Loucy (cell line): ENCODE data around the gene ROM1.
"Not testable (repeated sequence)": the region's sequence is repeated elsewhere in the genome, so short reads cannot be mapped to it uniquely, and the experiment has no call there.

ENCODE experiments used
- H2AFZ ChIP-seq: fragments of 200-600 bp; sonication (generic); 2 replicates; pipeline ENCODE4 v1.6.0; 2016; ENCODE audit warnings: antibody characterized with exemption, mild to moderate bottlenecking, low read length, moderate library complexity
- H3F3A ChIP-seq: fragments of 200-600 bp; 2 replicates; pipeline ENCODE4 v1.6.0; 2016; ENCODE audit warnings: antibody characterized with exemption, low read depth, mild to moderate bottlenecking
- H3K27me3 ChIP-seq: fragments of 200-600 bp; sonication (generic); 2 replicates; pipeline ENCODE4 v1.6.1; 2014; ENCODE audit warnings: low read length, mild to moderate bottlenecking; ENCODE audit not compliant: insufficient read depth, poor library complexity, severe bottlenecking
- H3K36me3 ChIP-seq: fragments of 200-600 bp; sonication (generic); 2 replicates; pipeline ENCODE4 v1.6.1; 2016; ENCODE audit warnings: low read length; ENCODE audit not compliant: insufficient read depth
- H3K4me1 ChIP-seq: fragments of 200-600 bp; sonication (generic); 2 replicates; pipeline ENCODE4 v1.5.1; 2014; ENCODE audit warnings: low read length, mild to moderate bottlenecking; ENCODE audit not compliant: insufficient read depth, poor library complexity, severe bottlenecking
- H3K4me2 ChIP-seq: fragments of 200-600 bp; sonication (generic); 2 replicates; pipeline ENCODE4 v1.6.0; 2014; ENCODE audit warnings: antibody characterized with exemption, low read length, low read depth, mild to moderate bottlenecking; ENCODE audit not compliant: poor library complexity, severe bottlenecking
- H3K4me3 ChIP-seq: fragments of 200-600 bp; sonication (generic); 2 replicates; pipeline ENCODE4 v1.5.1; 2014; ENCODE audit warnings: low read length, mild to moderate bottlenecking, mixed read lengths; ENCODE audit not compliant: poor library complexity, severe bottlenecking
- H3K79me2 ChIP-seq: fragments of 200-600 bp; sonication (generic); 2 replicates; pipeline ENCODE4 v1.6.1; 2014; ENCODE audit warnings: low read length; ENCODE audit not compliant: insufficient read depth
- H3K9ac ChIP-seq: fragments of 200-600 bp; sonication (generic); 2 replicates; pipeline ENCODE4 v1.6.0; 2014; ENCODE audit warnings: mild to moderate bottlenecking, low read depth, low read length, moderate library complexity; ENCODE audit not compliant: poor library complexity, severe bottlenecking
- H3K9me2 ChIP-seq: fragments of 200-600 bp; sonication (generic); replicated peaks from 2 replicates; pipeline ENCODE4 v1.6.1; 2016; ENCODE audit warnings: low read depth, low read length, mixed read lengths
- H3K9me3 ChIP-seq: fragments of 200-600 bp; sonication (generic); 2 replicates; pipeline ENCODE4 v1.6.1; 2014; ENCODE audit warnings: mild to moderate bottlenecking, antibody characterized with exemption, low read length, low read depth; ENCODE audit not compliant: insufficient read depth
- H4K20me1 ChIP-seq: fragments of 200-600 bp; sonication (generic); 2 replicates; pipeline ENCODE4 v1.6.0; 2014; ENCODE audit warnings: antibody characterized with exemption, low read length, mild to moderate bottlenecking; ENCODE audit not compliant: insufficient read depth, poor library complexity, severe bottlenecking
- CTCF ChIP-seq: fragments of 200-600 bp; sonication (generic); conservative IDR thresholded peaks from 2 replicates; pipeline ENCODE4 v1.5.1; 2014; ENCODE audit warnings: mild to moderate bottlenecking, antibody characterized with exemption, low read length
- EZH2phosphoT487 ChIP-seq: fragments of 200-600 bp; IDR thresholded peaks from 2 replicates; pipeline ENCODE4 v1.6.1; 2018; ENCODE audit warnings: antibody characterized with exemption, mild to moderate bottlenecking, moderate library complexity, borderline replicate concordance

The ROM1 gene

GRCh38 chr11:62567018-62567633, 45.9 kb upstream of the ROM1 start:
- Histone ChIP-seq H2AFZ (no peak overlapping the region), H3K79me2 (peaks cover 84% of the 10 kb centered on the region), H4K20me1 (peaks cover 76% of the 10 kb centered on the region), H3K4me1 (peaks cover 50% of the 10 kb centered on the region), H3K27me3 (no peaks in the 10 kb centered on the region), H3K9ac (peak overlapping the region; percentile 40), H3K4me3 (no peak overlapping the region), H3K9me2 (no peaks in the 10 kb centered on the region), H3K4me2 (peak overlapping the region; percentile 58), H3K9me3 (no peaks in the 10 kb centered on the region), H3F3A (no peaks in the 10 kb centered on the region; the same call in 1 of the 2 replicates), H3K36me3 (peaks cover 80% of the 10 kb centered on the region; the same call in 1 of the 2 replicates)
- no peak for TF ChIP-seq EZH2phosphoT487
- TF ChIP-seq CTCF = no peak

DNA sequence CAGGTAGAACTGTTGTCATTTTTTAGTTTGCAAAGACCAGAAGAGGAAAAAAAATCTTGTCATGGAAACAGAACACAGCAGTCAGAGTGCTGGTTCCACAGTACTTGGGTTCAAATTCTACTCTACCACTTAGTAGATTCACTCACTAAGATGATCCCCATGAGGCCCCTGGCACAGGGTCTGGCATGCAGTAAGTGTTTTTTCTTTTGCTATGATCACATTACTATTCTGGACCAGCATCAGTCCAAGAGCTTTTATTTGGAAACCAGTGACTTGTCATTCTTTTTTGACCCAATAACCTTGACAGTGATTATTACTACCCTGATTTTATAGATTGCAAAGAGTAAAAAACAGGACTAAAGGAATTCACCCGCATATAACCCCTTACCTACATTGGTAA, 43.4 kb upstream of the ROM1 start:
- H3K27me3 ChIP-seq = peaks cover 7% of the 10 kb centered on the region
- H3K9me3 ChIP-seq = no peaks in the 10 kb centered on the region
- peak overlapping the region; percentile 42 for H3K9ac ChIP-seq
- H3K36me3 ChIP-seq = peaks cover 61% of the 10 kb centered on the region; the same call in 1 of the 2 replicates
- H3K9me2 ChIP-seq = no peaks in the 10 kb centered on the region
- no peaks in the 10 kb centered on the region; the same call in 1 of the 2 replicates for H3F3A ChIP-seq
- no peak overlapping the region for H2AFZ ChIP-seq
- H4K20me1 ChIP-seq = peaks cover 77% of the 10 kb centered on the region
- peaks cover 93% of the 10 kb centered on the region for H3K79me2 ChIP-seq
- peak overlapping the region; percentile 88 for H3K4me2 ChIP-seq
- H3K4me1 ChIP-seq = peaks cover 62% of the 10 kb centered on the region
- H3K4me3 ChIP-seq = peak overlapping the region; percentile 100
- TF ChIP-seq CTCF (no peak), EZH2phosphoT487 (no peak)

DNA sequence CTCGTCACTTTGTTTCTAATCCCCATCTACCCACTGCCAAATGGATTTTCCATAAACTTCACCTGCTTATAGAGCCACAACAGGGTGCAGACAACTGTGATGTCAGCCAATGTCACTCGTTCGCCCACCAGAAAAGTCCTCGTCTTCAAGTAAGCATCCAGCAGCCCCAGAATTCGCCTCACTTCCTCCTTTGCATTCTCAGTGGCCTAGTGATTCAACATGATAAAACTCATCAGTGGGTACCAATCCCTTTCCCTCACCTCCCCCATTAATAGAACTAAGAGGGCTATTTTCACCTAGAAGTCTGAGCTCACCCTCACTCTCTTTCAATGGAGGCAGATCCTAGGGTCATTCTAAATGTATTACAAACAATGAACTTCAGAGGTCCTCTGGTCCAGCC, 42.2 kb upstream of the ROM1 start:
- H3K27me3 ChIP-seq, H3K9me3 ChIP-seq, H3F3A ChIP-seq, H2AFZ ChIP-seq, H3K9me2 ChIP-seq: not testable (repeated sequence)
- Histone ChIP-seq H3K4me3 (peak overlapping the region; percentile 100), H4K20me1 (peaks cover 70% of the 10 kb centered on the region), H3K4me1 (peaks cover 63% of the 10 kb centered on the region), H3K4me2 (peak overlapping the region; percentile 88), H3K79me2 (peaks cover 88% of the 10 kb centered on the region), H3K36me3 (peaks cover 54% of the 10 kb centered on the region; the same call in 1 of the 2 replicates), H3K9ac (peak overlapping the region; percentile 92)

DNA sequence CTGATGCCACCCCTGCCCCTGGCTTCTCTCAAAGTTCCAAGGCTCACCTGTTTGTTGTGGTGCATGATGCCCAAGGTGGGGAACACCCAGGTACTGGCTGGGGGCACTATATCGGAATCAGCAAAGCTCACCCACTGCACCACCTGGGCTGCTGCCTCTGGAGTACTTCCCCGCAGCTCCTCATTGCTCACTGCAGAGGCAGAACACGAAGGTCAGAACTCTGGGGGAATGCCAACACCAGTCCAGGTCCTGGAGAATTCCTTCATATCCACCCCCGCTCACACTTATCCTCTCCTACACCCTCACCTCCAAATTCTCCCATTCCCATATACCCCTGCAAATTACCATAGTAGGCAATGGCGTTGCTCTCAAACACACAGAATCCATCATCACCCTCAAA, 41.6 kb upstream of the ROM1 start:
- Histone ChIP-seq H4K20me1 (peaks cover 64% of the 10 kb centered on the region), H3K9ac (peak overlapping the region; percentile 92), H3K4me2 (peak overlapping the region; percentile 88), H3K4me1 (peaks cover 57% of the 10 kb centered on the region), H3K4me3 (peak overlapping the region; percentile 100), H3K79me2 (peaks cover 82% of the 10 kb centered on the region), H3K36me3 (peaks cover 54% of the 10 kb centered on the region; the same call in 1 of the 2 replicates)
- not testable (repeated sequence) for H3F3A ChIP-seq, H3K9me3 ChIP-seq, H2AFZ ChIP-seq, H3K27me3 ChIP-seq, H3K9me2 ChIP-seq
